ENCODE data around the gene LGALS1.

Gene LGALS1

DNA sequence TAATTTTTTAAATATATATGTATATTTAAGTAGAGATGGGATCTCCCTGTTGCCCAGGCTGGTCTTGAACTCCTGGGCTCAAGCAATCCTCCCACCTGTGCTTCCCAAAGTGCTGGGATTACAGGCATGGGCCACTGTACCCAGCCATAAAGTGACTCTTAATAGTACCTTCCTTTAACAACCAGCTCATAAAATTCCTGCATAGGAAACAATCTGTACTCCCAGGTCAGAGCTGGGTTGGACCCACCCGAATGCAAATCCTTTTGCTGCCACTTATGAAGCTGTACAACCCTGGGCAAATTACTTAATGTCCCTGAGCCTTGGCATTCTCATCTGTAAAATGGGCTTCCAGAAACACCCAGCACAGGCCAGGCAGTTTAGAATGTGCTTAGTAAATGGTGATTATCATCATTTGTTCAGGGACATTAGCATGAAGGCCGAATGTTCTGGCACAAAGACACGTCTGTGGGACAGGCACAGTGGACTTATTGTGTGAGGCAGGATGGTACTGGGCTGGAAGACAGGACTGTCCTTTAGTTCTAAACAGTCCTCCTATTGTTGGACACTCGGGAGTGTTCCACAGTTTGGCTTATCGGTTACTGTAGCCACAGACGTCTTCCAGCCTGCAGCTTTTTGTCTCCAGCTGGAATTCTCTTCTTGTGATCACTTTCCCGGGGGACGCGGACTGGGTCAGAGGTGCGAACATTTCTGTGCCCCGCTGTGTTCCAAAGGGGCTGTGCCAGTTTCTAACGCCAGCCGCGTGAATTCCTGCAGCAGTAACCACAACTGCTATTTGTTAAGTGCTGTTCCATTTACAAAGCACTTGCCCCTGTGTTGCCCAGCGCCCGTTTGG lies 11.0 kb upstream of the LGALS1 start:
- 84 to 92% methylated on average over 14 to 16 of the region's 16 CpGs for WGBS, 2 experiments (ENCODE audit: insufficient coverage in 2 of 2)
- Histone ChIP-seq H3K36me3 (ENCODE audit: control insufficient read depth, insufficient read depth, low read length) (peaks cover 35% of the 10 kb centered on the region), H3K9me3 (ENCODE audit: control insufficient read depth, low read length) (no peaks in the 10 kb centered on the region), H3K4me3 (ENCODE audit: extremely low read depth, insufficient read depth, low read length, poor library complexity, severe bottlenecking) (no peak overlapping the region), H3K27ac (ENCODE audit: low read depth, low read length, severe bottlenecking) (peak overlapping the region; percentile 72), H3K4me1 (ENCODE audit: control insufficient read depth, insufficient read depth, low read length, poor library complexity, severe bottlenecking) (peaks cover 18% of the 10 kb centered on the region)

DNA sequence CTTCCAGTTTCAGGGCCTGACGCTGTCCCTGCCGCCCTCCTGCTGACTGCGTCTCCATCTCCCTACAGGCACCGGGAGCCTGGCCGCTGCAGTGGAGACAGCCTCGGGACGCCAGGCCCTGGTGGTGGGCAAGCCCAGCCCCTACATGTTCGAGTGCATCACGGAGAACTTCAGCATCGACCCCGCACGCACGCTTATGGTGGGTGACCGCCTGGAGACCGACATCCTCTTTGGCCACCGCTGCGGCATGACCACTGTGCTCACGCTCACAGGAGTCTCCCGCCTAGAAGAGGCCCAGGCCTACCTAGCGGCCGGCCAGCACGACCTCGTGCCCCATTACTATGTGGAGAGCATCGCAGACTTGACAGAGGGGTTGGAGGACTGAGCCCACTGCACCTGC lies 9.9 kb upstream of the LGALS1 start:
- no peaks in the 10 kb centered on the region for H3K9me3 ChIP-seq (ENCODE audit: control insufficient read depth, low read length)
- H3K4me3 ChIP-seq (ENCODE audit: extremely low read depth, insufficient read depth, low read length, poor library complexity, severe bottlenecking), result no peak overlapping the region
- H3K27ac ChIP-seq (ENCODE audit: low read depth, low read length, severe bottlenecking), result no peak overlapping the region
- 96 to 98% methylated on average over 20 to 24 of the region's 24 CpGs for WGBS, 2 experiments (ENCODE audit: insufficient coverage in 2 of 2)
- H3K36me3 ChIP-seq (ENCODE audit: control insufficient read depth, insufficient read depth, low read length), result peaks cover 35% of the 10 kb centered on the region
- peaks cover 16% of the 10 kb centered on the region for H3K4me1 ChIP-seq (ENCODE audit: control insufficient read depth, insufficient read depth, low read length, poor library complexity, severe bottlenecking)

DNA sequence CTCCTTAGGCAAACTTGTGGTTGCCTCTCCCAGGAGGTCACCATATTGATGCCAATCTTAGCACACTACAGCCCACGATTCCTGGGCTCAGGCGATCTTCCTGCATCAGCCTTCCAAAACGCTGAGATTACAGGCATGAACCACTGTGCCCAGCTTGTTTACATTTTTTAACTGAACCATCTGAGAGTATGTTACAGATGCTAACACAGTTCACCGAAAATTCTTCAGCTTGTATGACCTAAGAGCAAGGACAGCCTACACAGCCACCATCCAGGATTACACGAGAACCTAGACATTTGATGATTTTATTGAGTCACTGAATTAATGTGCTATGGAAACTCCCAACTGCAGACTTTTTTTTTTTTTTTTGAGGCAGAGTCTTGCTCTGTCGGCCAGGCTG lies 5.8 kb upstream of the LGALS1 start:
- no peaks in the 10 kb centered on the region for H3K4me1 ChIP-seq (ENCODE audit: control insufficient read depth, insufficient read depth, low read length, poor library complexity, severe bottlenecking)
- H3K9me3 ChIP-seq (ENCODE audit: control insufficient read depth, low read length), result no peaks in the 10 kb centered on the region
- WGBS, 2 experiments (ENCODE audit: insufficient coverage in 2 of 2), result 93 to 94% methylated on average over 3 to 4 of the region's 6 CpGs
- peaks cover 30% of the 10 kb centered on the region for H3K36me3 ChIP-seq (ENCODE audit: control insufficient read depth, insufficient read depth, low read length)
- H3K4me3 ChIP-seq (ENCODE audit: extremely low read depth, insufficient read depth, low read length, poor library complexity, severe bottlenecking), result no peak overlapping the region
- no peak overlapping the region for H3K27ac ChIP-seq (ENCODE audit: low read depth, low read length, severe bottlenecking)

DNA sequence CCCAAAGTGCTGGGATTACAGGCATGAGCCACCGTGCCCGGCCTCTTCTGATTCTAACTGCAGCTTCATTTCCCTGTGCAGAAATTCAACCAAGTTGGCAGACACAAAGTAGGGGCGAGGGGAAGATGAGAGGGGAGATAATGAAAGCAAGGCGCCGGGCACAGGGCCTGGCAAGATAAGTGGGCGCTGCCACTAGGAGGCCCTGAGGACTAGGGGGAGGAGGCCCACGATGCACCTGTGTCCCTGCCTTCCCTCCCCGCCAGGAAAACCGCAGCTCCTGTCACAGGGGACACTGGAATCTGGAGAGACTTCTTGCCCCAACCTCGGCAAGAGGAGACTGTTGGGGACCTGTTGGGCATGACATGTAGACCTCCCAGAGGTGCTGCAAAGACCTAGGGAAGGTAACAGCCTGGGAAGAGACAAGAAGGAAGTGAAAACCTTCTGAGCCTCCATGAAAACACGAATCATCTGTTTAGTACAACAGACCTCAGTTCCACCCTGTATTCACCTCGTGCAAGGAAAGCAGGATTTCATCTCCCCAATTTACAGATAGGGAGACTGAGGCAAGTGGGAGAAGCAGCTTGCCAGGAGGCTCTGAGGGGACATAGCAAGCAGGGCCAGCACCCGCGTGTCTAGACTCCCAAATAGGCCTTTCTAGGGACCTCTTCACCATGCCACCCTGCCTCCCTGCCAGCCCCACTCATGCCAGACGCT lies 3.1 kb upstream of the LGALS1 start:
- Histone ChIP-seq H3K27ac (ENCODE audit: low read depth, low read length, severe bottlenecking) (no peak overlapping the region), H3K9me3 (ENCODE audit: control insufficient read depth, low read length) (no peaks in the 10 kb centered on the region), H3K36me3 (ENCODE audit: control insufficient read depth, insufficient read depth, low read length) (peaks cover 5% of the 10 kb centered on the region), H3K4me3 (ENCODE audit: extremely low read depth, insufficient read depth, low read length, poor library complexity, severe bottlenecking) (no peak overlapping the region), H3K4me1 (ENCODE audit: control insufficient read depth, insufficient read depth, low read length, poor library complexity, severe bottlenecking) (peaks cover 4% of the 10 kb centered on the region)
- WGBS, 2 experiments (ENCODE audit: insufficient coverage in 2 of 2), result 87 to 89% methylated on average over 9 to 15 of the region's 15 CpGs

DNA sequence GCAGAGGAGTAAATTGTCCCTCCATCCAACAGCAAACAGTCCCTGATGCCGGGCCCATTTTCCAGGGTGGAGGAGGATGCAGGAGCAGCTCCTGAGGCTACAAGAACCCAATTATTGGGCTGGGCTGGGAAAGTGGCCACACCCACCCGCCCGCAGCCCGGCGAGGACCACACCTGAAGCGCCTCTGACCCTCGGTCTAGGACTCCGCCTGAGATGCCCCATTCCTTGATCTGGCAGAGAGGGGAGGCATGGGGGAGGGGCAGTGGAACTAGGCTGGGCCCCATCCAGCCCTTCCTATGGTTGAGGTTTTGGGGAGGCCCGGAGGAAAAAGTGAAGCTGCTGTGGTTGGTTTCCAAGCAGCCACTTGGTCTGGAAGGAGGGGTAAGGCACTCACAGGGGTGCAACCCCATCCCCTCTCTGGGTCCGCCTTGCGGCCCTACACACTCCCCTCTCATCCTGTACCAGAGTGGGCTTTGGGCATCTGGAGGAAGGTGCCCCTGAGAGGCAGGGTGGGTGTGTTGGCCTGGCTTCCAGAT lies 2.4 kb upstream of the LGALS1 start:
- H3K36me3 ChIP-seq (ENCODE audit: control insufficient read depth, insufficient read depth, low read length), result peaks cover under 1% of the 10 kb centered on the region
- peaks cover 6% of the 10 kb centered on the region for H3K4me1 ChIP-seq (ENCODE audit: control insufficient read depth, insufficient read depth, low read length, poor library complexity, severe bottlenecking)
- H3K9me3 ChIP-seq (ENCODE audit: control insufficient read depth, low read length), result no peaks in the 10 kb centered on the region
- WGBS, 2 experiments (ENCODE audit: insufficient coverage in 2 of 2), result 94 to 100% methylated on average over 5 to 8 of the region's 11 CpGs
- H3K4me3 ChIP-seq (ENCODE audit: extremely low read depth, insufficient read depth, low read length, poor library complexity, severe bottlenecking), result no peak overlapping the region
- no peak overlapping the region for H3K27ac ChIP-seq (ENCODE audit: low read depth, low read length, severe bottlenecking)

DNA sequence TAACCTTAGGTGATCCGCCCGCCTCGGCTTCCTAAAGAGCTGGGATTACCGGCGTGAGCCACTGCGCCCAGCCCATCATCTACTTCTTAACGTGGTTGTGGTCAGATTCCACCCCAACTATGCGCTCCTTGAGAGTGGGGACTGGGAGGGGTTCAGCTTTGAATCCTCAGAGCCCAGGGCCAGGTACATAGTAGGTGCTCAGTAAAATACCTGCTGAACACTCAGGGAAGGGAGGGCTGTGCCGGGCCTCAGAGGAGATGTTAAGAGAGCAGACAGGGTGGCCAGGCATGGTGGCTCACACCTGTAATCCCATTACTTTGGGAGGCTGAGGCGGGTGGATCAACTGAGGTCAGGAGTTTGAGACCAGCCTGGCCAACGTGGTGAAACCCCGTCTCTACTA lies 1.2 kb upstream of the LGALS1 start:
- H3K27ac ChIP-seq (ENCODE audit: low read depth, low read length, severe bottlenecking), result no peak overlapping the region
- H3K36me3 ChIP-seq (ENCODE audit: control insufficient read depth, insufficient read depth, low read length), result peaks cover 5% of the 10 kb centered on the region
- 94 to 97% methylated on average over 7 to 8 of the region's 12 CpGs for WGBS, 2 experiments (ENCODE audit: insufficient coverage in 2 of 2)
- no peak overlapping the region for H3K4me3 ChIP-seq (ENCODE audit: extremely low read depth, insufficient read depth, low read length, poor library complexity, severe bottlenecking)
- H3K9me3 ChIP-seq (ENCODE audit: control insufficient read depth, low read length), result no peaks in the 10 kb centered on the region
- peaks cover 6% of the 10 kb centered on the region for H3K4me1 ChIP-seq (ENCODE audit: control insufficient read depth, insufficient read depth, low read length, poor library complexity, severe bottlenecking)

DNA sequence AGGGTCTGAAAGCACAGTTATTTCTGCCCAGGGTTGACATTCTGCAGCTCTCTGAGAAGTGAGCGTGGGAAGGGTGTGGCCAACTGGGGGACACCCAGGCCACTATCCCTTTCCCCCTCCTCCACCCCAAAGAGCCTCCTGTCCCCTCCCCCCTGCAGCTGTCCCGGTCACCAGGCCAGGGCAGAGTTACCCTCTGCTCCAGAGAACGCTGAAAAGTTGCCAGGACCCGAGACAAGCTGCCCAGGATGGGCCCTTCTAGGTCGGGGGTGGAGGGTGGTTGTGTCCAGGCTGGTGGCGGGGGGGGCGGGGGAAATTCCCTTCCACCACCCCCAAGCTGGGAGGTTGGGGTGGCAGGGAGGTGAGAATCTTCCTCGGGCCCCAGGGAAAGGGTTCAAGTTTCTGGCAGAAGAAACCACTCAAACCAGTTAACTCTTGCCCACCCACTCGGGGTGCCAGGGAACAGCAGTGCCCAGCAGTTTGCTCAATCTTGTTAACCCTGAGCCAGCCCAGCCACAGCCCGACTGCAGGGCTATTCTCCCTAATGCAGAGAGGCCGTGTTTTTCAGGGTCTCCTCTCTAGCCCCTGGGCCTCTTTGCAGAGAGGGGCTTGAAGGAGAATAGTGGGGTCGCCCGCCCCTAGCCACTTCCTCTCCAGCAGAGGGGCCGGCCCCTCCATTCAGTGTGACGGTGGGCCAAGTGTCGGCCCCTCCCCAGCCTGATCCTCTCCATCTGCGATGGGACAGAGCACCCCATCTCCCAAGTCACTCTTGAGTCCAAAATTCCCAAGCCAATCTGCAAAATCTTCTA lies 697 bp downstream of the LGALS1 start:
- WGBS, 2 experiments (ENCODE audit: insufficient coverage in 2 of 2), result 19 to 45% methylated on average over 9 to 11 of the region's 17 CpGs
- Histone ChIP-seq H3K27ac (ENCODE audit: low read depth, low read length, severe bottlenecking) (peak overlapping the region; percentile 88), H3K4me3 (ENCODE audit: extremely low read depth, insufficient read depth, low read length, poor library complexity, severe bottlenecking) (peak overlapping the region; percentile 52)

DNA sequence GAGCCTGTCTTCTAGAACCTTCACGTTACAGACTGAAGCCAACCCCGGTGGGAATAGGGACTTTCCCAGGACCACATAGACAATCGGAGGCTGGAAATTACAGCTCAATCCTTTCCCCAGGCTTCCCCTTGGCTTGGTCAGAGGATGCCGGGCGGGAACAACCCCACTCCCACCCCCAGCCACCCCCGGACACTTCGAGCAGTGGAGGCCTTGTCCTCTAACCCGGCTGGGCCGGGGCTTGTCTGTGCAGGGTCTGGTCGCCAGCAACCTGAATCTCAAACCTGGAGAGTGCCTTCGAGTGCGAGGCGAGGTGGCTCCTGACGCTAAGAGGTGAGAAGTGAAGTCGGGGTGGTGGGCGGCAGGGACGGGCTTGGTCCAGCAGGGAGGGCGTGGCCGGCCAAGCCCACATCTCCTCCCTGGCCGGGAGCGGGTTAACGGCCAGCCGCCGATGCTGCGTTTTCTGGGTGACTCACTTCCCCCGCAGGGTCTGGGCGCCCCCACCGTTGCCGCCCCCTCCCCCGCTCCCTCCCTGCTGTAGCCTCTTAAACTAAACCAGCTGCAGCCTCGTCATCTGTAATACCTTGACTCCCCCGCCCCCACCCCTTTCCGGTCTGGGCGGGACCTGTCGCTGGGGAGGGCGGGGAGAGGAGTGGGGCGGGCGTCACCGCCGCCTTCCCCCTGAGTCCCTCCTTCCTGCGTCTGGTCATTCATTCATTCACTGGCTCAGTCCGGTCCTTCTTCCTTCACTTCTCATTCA lies 1.5 kb downstream of the LGALS1 start:
- Histone ChIP-seq H3K4me3 (ENCODE audit: extremely low read depth, insufficient read depth, low read length, poor library complexity, severe bottlenecking) (peak overlapping the region; percentile 52), H3K4me1 (ENCODE audit: control insufficient read depth, insufficient read depth, low read length, poor library complexity, severe bottlenecking) (peaks cover 6% of the 10 kb centered on the region), H3K36me3 (ENCODE audit: control insufficient read depth, insufficient read depth, low read length) (peaks cover 9% of the 10 kb centered on the region), H3K9me3 (ENCODE audit: control insufficient read depth, low read length) (no peaks in the 10 kb centered on the region), H3K27ac (ENCODE audit: low read depth, low read length, severe bottlenecking) (peak overlapping the region; percentile 88)
- 0 to 3% methylated on average over 22 to 29 of the region's 42 CpGs for WGBS, 2 experiments (ENCODE audit: insufficient coverage in 2 of 2)

More for the DNA sequence above, 697 bp downstream of the LGALS1 start:
- Histone ChIP-seq H3K4me1 (ENCODE audit: control insufficient read depth, insufficient read depth, low read length, poor library complexity, severe bottlenecking) (peaks cover 6% of the 10 kb centered on the region), H3K9me3 (ENCODE audit: control insufficient read depth, low read length) (no peaks in the 10 kb centered on the region), H3K36me3 (ENCODE audit: control insufficient read depth, insufficient read depth, low read length) (peaks cover 9% of the 10 kb centered on the region)

DNA sequence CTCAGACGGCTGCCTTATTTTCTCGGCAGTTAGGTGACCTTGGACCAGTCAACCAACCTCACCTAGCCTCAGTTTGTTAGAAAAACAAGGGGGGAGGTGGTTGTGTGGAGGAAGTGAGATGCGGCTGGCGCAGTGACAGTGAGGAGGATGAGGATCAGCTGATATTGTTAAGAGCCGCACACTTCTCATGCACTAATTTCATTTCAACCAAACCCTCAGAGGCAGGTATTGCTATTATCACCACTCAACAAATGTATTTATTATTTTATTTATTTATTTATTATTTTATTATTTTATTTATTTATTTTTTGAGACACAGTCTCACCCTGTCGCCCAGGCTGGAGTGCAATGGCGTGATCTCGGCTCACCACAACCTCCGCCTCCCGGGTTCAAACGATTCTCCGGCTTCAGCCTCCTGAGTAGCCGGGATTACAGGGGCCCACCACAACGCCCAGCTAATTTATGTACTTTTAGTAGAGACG lies 2.1 kb downstream of the LGALS1 start:
- H3K4me1 ChIP-seq (ENCODE audit: control insufficient read depth, insufficient read depth, low read length, poor library complexity, severe bottlenecking), result peaks cover 6% of the 10 kb centered on the region
- peak overlapping the region; percentile 52 for H3K4me3 ChIP-seq (ENCODE audit: extremely low read depth, insufficient read depth, low read length, poor library complexity, severe bottlenecking)
- H3K36me3 ChIP-seq (ENCODE audit: control insufficient read depth, insufficient read depth, low read length), result peaks cover 9% of the 10 kb centered on the region
- 88 to 89% methylated on average over 10 of the region's 15 CpGs for WGBS, 2 experiments (ENCODE audit: insufficient coverage in 2 of 2)
- H3K9me3 ChIP-seq (ENCODE audit: control insufficient read depth, low read length), result no peaks in the 10 kb centered on the region
- peak overlapping the region; percentile 71 for H3K27ac ChIP-seq (ENCODE audit: low read depth, low read length, severe bottlenecking)

DNA sequence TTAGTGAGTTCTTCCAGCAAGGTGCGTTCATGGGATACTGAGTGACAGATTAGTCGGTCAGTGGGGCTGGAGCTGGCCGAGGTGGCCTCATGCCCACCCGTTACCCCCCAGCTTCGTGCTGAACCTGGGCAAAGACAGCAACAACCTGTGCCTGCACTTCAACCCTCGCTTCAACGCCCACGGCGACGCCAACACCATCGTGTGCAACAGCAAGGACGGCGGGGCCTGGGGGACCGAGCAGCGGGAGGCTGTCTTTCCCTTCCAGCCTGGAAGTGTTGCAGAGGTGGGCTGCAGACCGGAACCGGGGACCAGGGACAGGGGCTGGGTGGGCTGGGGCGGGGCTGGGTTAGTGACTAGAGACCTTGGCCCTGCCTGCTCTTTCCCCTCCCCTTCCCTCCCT lies 2.9 kb downstream of the LGALS1 start:
- Histone ChIP-seq H3K4me1 (ENCODE audit: control insufficient read depth, insufficient read depth, low read length, poor library complexity, severe bottlenecking) (peaks cover 6% of the 10 kb centered on the region), H3K27ac (ENCODE audit: low read depth, low read length, severe bottlenecking) (no peak overlapping the region), H3K36me3 (ENCODE audit: control insufficient read depth, insufficient read depth, low read length) (peaks cover 9% of the 10 kb centered on the region), H3K9me3 (ENCODE audit: control insufficient read depth, low read length) (no peaks in the 10 kb centered on the region), H3K4me3 (ENCODE audit: extremely low read depth, insufficient read depth, low read length, poor library complexity, severe bottlenecking) (peak overlapping the region; percentile 18)
- whole genome bisulfite sequencing, 2 experiments (ENCODE audit: insufficient coverage in 2 of 2), result 85 to 90% methylated on average over 14 of the region's 18 CpGs
